Measurements from ENCODE around the gene SUPT4H1. TPM values are rescaled to one million over a fixed set of nuclear protein-coding genes. Genes with fewer than 3 reads are reported as not detected.

The SUPT4H1 gene
- total RNA-seq, 3 donors from 2014 or later (not counting 1 experiment from before 2014, with no cell fraction given): 55.9 to 68.3 (median 68.1) TPM

DNA sequence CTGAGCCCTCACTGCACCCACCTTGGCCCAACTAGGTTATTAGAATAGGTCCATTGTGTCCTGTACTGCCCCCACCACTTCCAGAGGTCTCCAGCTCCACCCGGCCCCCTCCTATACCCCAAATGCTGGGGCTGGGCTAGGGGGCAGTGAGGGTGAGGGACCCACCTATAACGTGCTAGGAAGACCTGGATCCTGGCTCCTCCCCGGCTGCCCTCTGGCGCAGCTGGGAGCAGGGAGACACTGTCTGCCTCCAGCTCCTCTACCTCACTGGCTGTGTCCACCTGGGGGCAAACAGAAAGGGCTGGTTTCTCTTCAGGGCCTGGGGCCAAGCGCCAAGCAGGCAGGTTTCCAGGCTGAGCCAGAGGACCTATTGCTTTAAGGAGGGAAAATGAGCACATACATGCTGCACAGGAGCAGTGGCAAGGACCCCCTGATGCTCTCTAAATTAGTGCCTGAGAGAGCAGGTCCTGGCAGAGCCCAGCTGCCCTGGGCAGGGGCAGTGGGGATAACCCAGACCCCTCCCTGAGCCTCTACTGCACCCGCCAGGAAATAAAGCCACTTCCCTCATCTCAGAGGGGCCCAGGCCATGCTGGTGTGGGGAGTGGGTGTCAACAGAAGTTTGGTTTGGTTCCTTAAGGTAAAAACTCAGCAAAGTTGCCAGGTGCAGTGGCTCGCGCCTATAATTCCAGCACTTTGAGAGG, 35.6 kb downstream of the SUPT4H1 start:
- no peaks in the 10 kb centered on the region for H3K9me3 ChIP-seq (ENCODE audit: control insufficient read depth, insufficient read depth, low read length)
- DNase-seq: no peak
- H3K4me1 ChIP-seq (ENCODE audit: control insufficient read depth, insufficient read depth, low read length): peaks cover 32% of the 10 kb centered on the region
- no peak for ATAC-seq
- H3K4me3 Mint-ChIP-seq: no peak overlapping the region
- H3K9me3 Mint-ChIP-seq: no peaks in the 10 kb centered on the region
- TF ChIP-seq, protein P1, sequence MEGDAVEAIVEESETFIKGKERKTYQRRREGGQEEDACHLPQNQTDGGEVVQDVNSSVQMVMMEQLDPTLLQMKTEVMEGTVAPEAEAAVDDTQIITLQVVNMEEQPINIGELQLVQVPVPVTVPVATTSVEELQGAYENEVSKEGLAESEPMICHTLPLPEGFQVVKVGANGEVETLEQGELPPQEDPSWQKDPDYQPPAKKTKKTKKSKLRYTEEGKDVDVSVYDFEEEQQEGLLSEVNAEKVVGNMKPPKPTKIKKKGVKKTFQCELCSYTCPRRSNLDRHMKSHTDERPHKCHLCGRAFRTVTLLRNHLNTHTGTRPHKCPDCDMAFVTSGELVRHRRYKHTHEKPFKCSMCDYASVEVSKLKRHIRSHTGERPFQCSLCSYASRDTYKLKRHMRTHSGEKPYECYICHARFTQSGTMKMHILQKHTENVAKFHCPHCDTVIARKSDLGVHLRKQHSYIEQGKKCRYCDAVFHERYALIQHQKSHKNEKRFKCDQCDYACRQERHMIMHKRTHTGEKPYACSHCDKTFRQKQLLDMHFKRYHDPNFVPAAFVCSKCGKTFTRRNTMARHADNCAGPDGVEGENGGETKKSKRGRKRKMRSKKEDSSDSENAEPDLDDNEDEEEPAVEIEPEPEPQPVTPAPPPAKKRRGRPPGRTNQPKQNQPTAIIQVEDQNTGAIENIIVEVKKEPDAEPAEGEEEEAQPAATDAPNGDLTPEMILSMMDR (IDR thresholded peaks at IDR 0.05): no peak
- peak overlapping the region; percentile 90 to 92 for H3K27ac Mint-ChIP-seq
- WGBS (ENCODE audit: insufficient coverage): 93% methylated on average over 6 of the region's 8 CpGs
- H3K36me3 ChIP-seq (ENCODE audit: control insufficient read depth, insufficient read depth, low read length): peaks cover 73% of the 10 kb centered on the region
- no peaks in the 10 kb centered on the region for H3K27me3 ChIP-seq (ENCODE audit: control insufficient read depth, insufficient read depth, low read length)
- peaks cover 7% of the 10 kb centered on the region for H3K36me3 Mint-ChIP-seq
- peaks cover 15 to 27% of the 10 kb centered on the region in 2 donors for H3K4me1 Mint-ChIP-seq
- H3K27me3 Mint-ChIP-seq (ENCODE audit: low read depth in 2 of 2): no peaks in the 10 kb centered on the region
- H3K27ac ChIP-seq (ENCODE audit: low read length): no peak overlapping the region
- H3K4me3 ChIP-seq (ENCODE audit: low read length): no peak overlapping the region
- intact Hi-C loops (cut with micrococcal nuclease): loop anchor here (5.0 kb wide), 1 partner anchor 171 kb away; the partner anchor contains the start of gene HSF5

DNA sequence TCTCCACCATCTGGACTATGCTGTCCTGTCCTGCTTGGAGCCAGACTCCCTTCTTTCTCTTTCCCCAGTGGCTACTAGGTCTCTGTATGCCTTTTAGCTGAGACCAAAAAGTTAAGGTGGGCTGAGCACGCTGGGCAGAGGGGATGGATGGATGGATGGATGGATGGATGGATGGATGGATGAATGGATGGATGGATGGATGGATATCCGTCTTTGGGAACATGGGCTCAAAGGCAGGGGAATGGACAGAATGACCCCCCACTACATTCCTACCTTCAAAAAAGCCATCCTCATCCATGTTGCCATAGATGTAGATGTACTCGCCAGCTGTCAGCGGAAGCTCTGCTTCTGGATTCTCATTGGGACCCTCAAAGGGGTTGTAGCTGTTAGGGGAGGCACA, 36.3 kb downstream of the SUPT4H1 start:
- 82% methylated on average over 1 of the region's 4 CpGs for WGBS (ENCODE audit: insufficient coverage)
- no peaks in the 10 kb centered on the region for H3K9me3 Mint-ChIP-seq
- peaks cover 76% of the 10 kb centered on the region for H3K36me3 ChIP-seq (ENCODE audit: control insufficient read depth, insufficient read depth, low read length)
- no peaks in the 10 kb centered on the region for H3K27me3 ChIP-seq (ENCODE audit: control insufficient read depth, insufficient read depth, low read length)
- peaks cover 15 to 27% of the 10 kb centered on the region in 2 donors for H3K4me1 Mint-ChIP-seq
- no peak for ATAC-seq
- H3K4me1 ChIP-seq (ENCODE audit: control insufficient read depth, insufficient read depth, low read length): peaks cover 32% of the 10 kb centered on the region
- TF ChIP-seq, protein P1 (IDR thresholded peaks at IDR 0.05): no peak
- intact Hi-C loops (cut with micrococcal nuclease): loop anchor here (5.0 kb wide), 1 partner anchor 172 kb away; the partner anchor contains the start of gene HSF5
- H3K27ac ChIP-seq (ENCODE audit: low read length): no peak overlapping the region
- no peaks in the 10 kb centered on the region for H3K27me3 Mint-ChIP-seq (ENCODE audit: low read depth in 2 of 2)
- DNase-seq: no peak
- peaks cover 3% of the 10 kb centered on the region for H3K36me3 Mint-ChIP-seq
- no peak overlapping the region for H3K4me3 Mint-ChIP-seq
- peak overlapping the region; percentile 62 to 92 for H3K27ac Mint-ChIP-seq
- H3K4me3 ChIP-seq (ENCODE audit: low read length): no peak overlapping the region
- H3K9me3 ChIP-seq (ENCODE audit: control insufficient read depth, insufficient read depth, low read length): no peaks in the 10 kb centered on the region

DNA sequence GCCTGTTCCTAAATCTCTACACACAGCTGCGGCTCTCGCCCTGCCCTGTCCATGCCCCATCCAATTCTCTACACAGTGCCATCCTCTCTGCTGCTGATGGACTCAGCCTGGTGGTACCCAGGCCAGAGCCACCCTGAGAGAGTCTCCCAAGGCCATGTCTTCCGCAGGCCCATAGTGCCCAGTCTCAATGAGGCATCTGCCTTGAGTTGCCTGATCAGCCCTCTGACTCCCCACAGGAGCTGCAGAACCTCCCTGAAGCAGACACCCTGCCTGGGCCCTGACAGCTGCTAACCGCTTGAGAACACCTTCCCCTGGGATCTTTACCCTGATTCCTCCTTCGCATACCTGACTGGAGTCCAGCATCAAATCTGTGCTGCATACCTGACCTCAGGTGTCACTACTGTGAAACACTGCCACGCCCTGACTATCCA, 36.7 kb downstream of the SUPT4H1 start:
- no peak overlapping the region for H3K4me3 Mint-ChIP-seq
- H3K27me3 Mint-ChIP-seq (ENCODE audit: low read depth in 2 of 2): no peaks in the 10 kb centered on the region
- WGBS (ENCODE audit: insufficient coverage): 97% methylated on average over 6 of the region's 6 CpGs
- Histone ChIP-seq H3K27me3 (ENCODE audit: control insufficient read depth, insufficient read depth, low read length) (no peaks in the 10 kb centered on the region), H3K9me3 (ENCODE audit: control insufficient read depth, insufficient read depth, low read length) (no peaks in the 10 kb centered on the region), H3K36me3 (ENCODE audit: control insufficient read depth, insufficient read depth, low read length) (peaks cover 78% of the 10 kb centered on the region), H3K27ac (ENCODE audit: low read length) (no peak overlapping the region), H3K4me3 (ENCODE audit: low read length) (no peak overlapping the region), H3K4me1 (ENCODE audit: control insufficient read depth, insufficient read depth, low read length) (peaks cover 32% of the 10 kb centered on the region)
- TF ChIP-seq, protein P1 (IDR thresholded peaks at IDR 0.05): no peak
- ATAC-seq: no peak
- H3K4me1 Mint-ChIP-seq: peaks cover 15 to 27% of the 10 kb centered on the region in 2 donors
- intact Hi-C loops (cut with micrococcal nuclease): loop anchor here (5.0 kb wide), 1 partner anchor 172 kb away; the partner anchor contains the start of gene HSF5
- H3K36me3 Mint-ChIP-seq: no peaks in the 10 kb centered on the region
- no peak for DNase-seq
- H3K27ac Mint-ChIP-seq: peak overlapping the region; percentile 51 to 62
- H3K9me3 Mint-ChIP-seq: no peaks in the 10 kb centered on the region
